HG03457 (cell line): ENCODE measurements around the gene GSTA4.
A peak's percentile ranks its signal among the peaks of the same experiment; 100 is the strongest.
"Not testable (repeated sequence)": the region's sequence is repeated elsewhere in the genome, so short reads cannot be mapped to it uniquely, and the experiment has no call there.

Source experiments
- ATAC-seq: cut with Tn5 transposase; IDR thresholded peaks from one replicate; pipeline ENCODE4 v1.9.1; 2021; ENCODE audit warnings: moderate number of reproducible peaks; ENCODE audit not compliant: unreplicated experiment

Gene GSTA4

GRCh38 chr6:53014744-53015143 is 19.7 kb upstream of the GSTA4 start:
- no peak for ATAC-seq

- ATAC-seq = no peak
Measured at GRCh38 chr6:53014063-53014462, 19.0 kb upstream of the GSTA4 start.

- no peak for ATAC-seq
Measured at GRCh38 chr6:53011979-53012378, 16.9 kb upstream of the GSTA4 start.

GRCh38 chr6:53010504-53010903 is 15.4 kb upstream of the GSTA4 start:
- ATAC-seq = no peak

GRCh38 chr6:53009511-53009910 is 14.4 kb upstream of the GSTA4 start:
- ATAC-seq = no peak

GRCh38 chr6:53009056-53009455 is 14.0 kb upstream of the GSTA4 start:
- no peak for ATAC-seq

GRCh38 chr6:53008192-53008687 is 13.2 kb upstream of the GSTA4 start:
- not testable (repeated sequence) for ATAC-seq

GRCh38 chr6:53005663-53006250 is 10.7 kb upstream of the GSTA4 start:
- ATAC-seq = no peak

- ATAC-seq = no peak
Measured at GRCh38 chr6:52999456-52999855, 4.4 kb upstream of the GSTA4 start.

- ATAC-seq = no peak
Measured at GRCh38 chr6:52998603-52999002, 3.5 kb upstream of the GSTA4 start.

GRCh38 chr6:52995913-52996645 is 995 bp upstream of the GSTA4 start:
- no peak for ATAC-seq

GRCh38 chr6:52994839-52995088 is 320 bp downstream of the GSTA4 start:
- peak; percentile 10 for ATAC-seq

GRCh38 chr6:52994031-52994838 is 849 bp downstream of the GSTA4 start:
- ATAC-seq = no peak

- no peak for ATAC-seq
Measured at GRCh38 chr6:52992980-52993920, 1.8 kb downstream of the GSTA4 start.

GRCh38 chr6:52990342-52990741 is 4.7 kb downstream of the GSTA4 start:
- ATAC-seq = no peak

GRCh38 chr6:52985228-52985627 is 9.9 kb downstream of the GSTA4 start:
- ATAC-seq = no peak

GRCh38 chr6:52984247-52984646 is 10.8 kb downstream of the GSTA4 start:
- ATAC-seq = peak; percentile 64

GRCh38 chr6:52983159-52983848 is 11.8 kb downstream of the GSTA4 start:
- ATAC-seq = no peak

- no peak for ATAC-seq
Measured at GRCh38 chr6:52982680-52983079, 12.4 kb downstream of the GSTA4 start.

- ATAC-seq = no peak
Measured at GRCh38 chr6:52981222-52981900, 13.7 kb downstream of the GSTA4 start.
